WERI-Rb-1 (cell line): ENCODE measurements around the gene CDC20.

Source experiments
- DNase-seq: peaks from one replicate; pipeline ENCODE4 v3.0.0-alpha.2; 2020
- H3K27ac ChIP-seq: fragments of 250-450 bp; sonication (Bioruptor Pico); 2 replicates; pipeline ENCODE4 v1.5.1; 2020; ENCODE audit warnings: mild to moderate bottlenecking, moderate library complexity
- H3K27me3 ChIP-seq: fragments of 250-450 bp; sonication (Bioruptor Pico); 2 replicates; pipeline ENCODE4 v1.5.1; 2021; ENCODE audit warnings: mild to moderate bottlenecking, low read depth, moderate library complexity; ENCODE audit not compliant: insufficient read depth, severe bottlenecking
- H3K36me3 ChIP-seq: fragments of 250-450 bp; sonication (Bioruptor Pico); 2 replicates; pipeline ENCODE4 v1.5.1; 2020; ENCODE audit warnings: mild to moderate bottlenecking, moderate library complexity
- H3K4me3 ChIP-seq: 2 replicates; pipeline ENCODE4 v1.5.1; 2011; ENCODE audit warnings: low read depth, mild to moderate bottlenecking, control low read depth, low read length
- H3K9me3 ChIP-seq: fragments of 250-450 bp; sonication (Bioruptor Pico); 2 replicates; pipeline ENCODE4 v1.5.1; 2021; ENCODE audit warnings: mild to moderate bottlenecking, moderate library complexity; ENCODE audit not compliant: severe bottlenecking
- CTCF ChIP-seq: IDR thresholded peaks from 2 replicates; pipeline ENCODE4 v1.5.1; 2011; ENCODE audit warnings: low read depth, mild to moderate bottlenecking, control low read depth, inconsistent platforms, low read length

Gene CDC20

GRCh38 chr1:43358746-43359693 is at the start of gene CDC20:
Gene CDC20, plus strand, starts transcription at chr1:43358981. Its CDS starts 235 bp downstream, at chr1:43359216.
- peak within 1 kb of the TSS; percentile 78 for H3K4me3 ChIP-seq
- H3K36me3 ChIP-seq: peaks cover 51% of the 10 kb centered on the region
- TF ChIP-seq CTCF: no peak
- DNase-seq: peak; percentile 99
- H3K27me3 ChIP-seq: no peaks in the 10 kb centered on the region
- no peaks in the 10 kb centered on the region for H3K9me3 ChIP-seq
- H3K27ac ChIP-seq: peak within 1 kb of the TSS; percentile 89

- no peaks in the 10 kb centered on the region for H3K9me3 ChIP-seq
- H3K27me3 ChIP-seq: no peaks in the 10 kb centered on the region
- no peak for DNase-seq
- no peak overlapping the region for H3K27ac ChIP-seq
- no peak for TF ChIP-seq CTCF
- H3K36me3 ChIP-seq: no peaks in the 10 kb centered on the region
- H3K4me3 ChIP-seq: no peak overlapping the region
Measured at GRCh38 chr1:43309405-43310025, 49.3 kb upstream of the CDC20 start.

GRCh38 chr1:43311521-43311920 is 47.3 kb upstream of the CDC20 start:
- DNase-seq: no peak
- Histone ChIP-seq H3K4me3 (no peak overlapping the region), H3K27me3 (no peaks in the 10 kb centered on the region), H3K9me3 (no peaks in the 10 kb centered on the region), H3K27ac (no peak overlapping the region), H3K36me3 (no peaks in the 10 kb centered on the region)
- TF ChIP-seq CTCF: no peak

GRCh38 chr1:43312212-43312623 is 46.6 kb upstream of the CDC20 start:
- Histone ChIP-seq H3K36me3 (no peaks in the 10 kb centered on the region), H3K4me3 (no peak overlapping the region), H3K27ac (no peak overlapping the region), H3K9me3 (no peaks in the 10 kb centered on the region), H3K27me3 (no peaks in the 10 kb centered on the region)
- DNase-seq: no peak
- 0 out of 2 replicates have a peak, but pooled peaks have one; percentile 9 for TF ChIP-seq CTCF

GRCh38 chr1:43312663-43313515 is 45.9 kb upstream of the CDC20 start:
- H3K27ac ChIP-seq: no peak overlapping the region
- no peak for TF ChIP-seq CTCF
- no peaks in the 10 kb centered on the region for H3K9me3 ChIP-seq
- H3K27me3 ChIP-seq: no peaks in the 10 kb centered on the region
- no peaks in the 10 kb centered on the region for H3K36me3 ChIP-seq
- DNase-seq: no peak
- no peak overlapping the region for H3K4me3 ChIP-seq
